Epithelial cell of esophagus (primary cell): ENCODE measurements around the gene GADL1.

Experiments
- DNase-seq: peaks from one replicate; pipeline ENCODE4 v3.0.0; 2010; ENCODE audit warnings: low read depth
- H3K4me3 ChIP-seq: 2 replicates; pipeline ENCODE4 v1.5.1; 2011; ENCODE audit warnings: mild to moderate bottlenecking, low read length, control low read depth
- CTCF ChIP-seq: IDR thresholded peaks from 2 replicates; pipeline ENCODE4 v1.5.1; 2011; ENCODE audit warnings: low read depth, mild to moderate bottlenecking, low read length, control low read depth, inconsistent platforms; ENCODE audit not compliant: insufficient read depth; ENCODE audit errors: missing control alignments

GADL1 gene

GRCh38 chr3:30700702-30701321, 193.6 kb downstream of the GADL1 start:
- TF ChIP-seq CTCF = no peak
- no peak overlapping the region for H3K4me3 ChIP-seq
- DNase-seq = peak; percentile 30

DNA sequence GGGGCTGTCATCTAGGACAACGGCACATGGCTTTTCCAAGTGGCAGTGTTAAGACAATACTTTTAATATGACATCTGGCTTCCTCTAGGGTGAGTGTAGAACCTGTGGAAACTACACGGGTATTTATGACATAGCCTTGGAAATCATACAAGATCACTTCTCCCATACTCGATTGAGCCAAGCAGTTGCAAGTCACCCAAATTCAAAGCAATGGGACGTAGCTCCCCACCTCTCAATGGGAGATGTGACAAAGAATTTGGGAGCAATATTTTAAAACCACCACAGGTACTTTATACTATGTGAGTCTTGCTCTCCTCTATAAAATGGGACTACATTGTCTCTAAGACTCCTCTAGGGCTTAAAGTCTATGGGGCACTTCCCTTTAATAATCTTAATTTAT, 194.5 kb downstream of the GADL1 start:
- no peak for TF ChIP-seq CTCF
- DNase-seq = no peak
- no peak overlapping the region for H3K4me3 ChIP-seq

GRCh38 chr3:30698549-30698948, 195.9 kb downstream of the GADL1 start:
- TF ChIP-seq CTCF = no peak
- no peak for DNase-seq
- no peak overlapping the region for H3K4me3 ChIP-seq

DNA sequence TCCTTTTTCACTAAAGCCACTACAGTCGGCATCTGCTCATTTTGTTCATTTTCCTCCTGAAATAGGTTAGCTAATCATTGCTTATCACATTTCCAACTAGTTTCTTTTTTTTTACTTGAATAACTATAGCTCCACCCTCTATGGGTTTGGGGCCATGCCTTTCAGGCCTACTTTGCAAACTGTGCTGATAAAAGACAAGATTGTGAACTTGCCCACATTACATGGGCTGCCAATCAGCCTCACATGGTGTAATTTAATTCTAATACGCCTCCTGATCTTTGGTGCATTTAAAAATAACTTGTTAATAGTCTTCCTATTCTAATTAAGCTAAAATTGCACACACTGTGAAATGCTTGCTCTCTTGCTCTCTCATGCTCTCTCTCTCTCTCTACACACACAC, 197.6 kb downstream of the GADL1 start:
- TF ChIP-seq CTCF = no peak
- no peak for DNase-seq

GRCh38 chr3:30696403-30696819, 198.1 kb downstream of the GADL1 start:
- H3K4me3 ChIP-seq = no peak overlapping the region

More for the DNA sequence above, 197.6 kb downstream of the GADL1 start:
- H3K4me3 ChIP-seq = no peak overlapping the region

GRCh38 chr3:30695302-30696061, 199.0 kb downstream of the GADL1 start:
- DNase-seq = no peak
- no peak overlapping the region for H3K4me3 ChIP-seq
- no peak for TF ChIP-seq CTCF

More at GRCh38 chr3:30696403-30696819, 198.1 kb downstream of the GADL1 start:
- no peak for DNase-seq
- no peak for TF ChIP-seq CTCF
